LHCN-M2 (cell line): Measurements from ENCODE around the gene SBSN. TPM values are rescaled to one million over a fixed set of nuclear protein-coding genes. Genes with fewer than 3 reads are reported as not detected.
"Not testable (repeated sequence)": the region's sequence is repeated elsewhere in the genome, so short reads cannot be mapped to it uniquely, and the experiment has no call there.

Experiments used
- DNase-seq: peaks from one replicate; pipeline ENCODE4 v3.0.0-alpha.2; 2012; ENCODE audit warnings: low read depth
- total RNA-seq: library from RNA; depleted of rRNA; stranded (reverse); fragments of >200 nt; gene quantifications from 2 replicates; pipeline ENCODE4 v1.2.3, GENCODE V29; 2014; rRNA removed

The SBSN gene
- total RNA-seq, 1 experiment from 2014 or later = not detected

GRCh38 chr19:35476149-35476548, 52.0 kb downstream of the SBSN start:
- DNase-seq = no peak

DNA sequence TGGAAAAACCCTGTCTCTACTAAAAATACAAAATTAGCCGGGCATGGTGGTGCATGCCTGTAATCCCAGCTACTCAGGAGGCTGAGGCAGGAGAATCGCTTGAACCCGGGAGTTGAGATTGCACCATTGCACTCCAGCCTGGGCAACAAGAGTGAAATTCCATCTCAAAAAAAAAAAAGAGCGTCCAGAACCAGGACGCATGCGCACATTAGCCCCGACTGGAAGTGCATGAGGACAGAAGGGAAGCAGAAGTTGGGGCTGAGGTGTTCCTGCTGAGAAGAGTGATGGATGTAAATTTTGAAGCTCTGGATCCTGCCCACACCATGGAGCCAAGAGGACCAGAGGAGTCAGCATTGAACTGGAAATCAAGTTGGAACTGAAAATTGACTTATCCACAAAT, 53.5 kb downstream of the SBSN start:
- not testable (repeated sequence) for DNase-seq

DNA sequence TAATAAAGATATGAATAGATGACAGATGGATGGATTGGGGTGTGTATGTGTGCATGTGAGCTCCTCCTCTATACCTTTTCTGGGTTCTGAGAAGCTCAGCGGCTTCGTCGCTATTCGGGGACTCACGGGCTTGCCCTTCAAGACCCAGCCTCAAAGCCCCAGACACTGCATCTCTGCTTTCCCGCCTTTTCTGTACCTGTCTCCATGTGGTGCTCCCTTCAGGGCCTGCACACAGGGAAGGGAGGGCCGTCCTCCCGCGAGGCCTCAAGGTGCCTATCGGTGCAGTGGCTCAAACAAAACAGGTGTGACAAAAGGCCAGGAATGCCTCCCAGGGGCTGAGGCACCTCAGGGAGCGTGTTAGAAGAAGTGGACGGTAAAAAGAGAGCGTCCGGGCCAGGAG, 54.0 kb downstream of the SBSN start:
- no peak for DNase-seq

Other genes starting within 250 kb of the SBSN start
- gene HAMP, start 245.8 kb downstream of the SBSN start, total RNA-seq = not detected in 2 replicates
- gene MAG, start 236.2 kb downstream of the SBSN start, total RNA-seq = not detected in 2 replicates
- gene CD22, start 199.1 kb downstream of the SBSN start, total RNA-seq = 1.0 and 2.2 TPM in 2 replicates
- not detected in 2 replicates for gene FFAR1, start 180.4 kb downstream of the SBSN start, total RNA-seq
- gene FFAR3, start 169.9 kb downstream of the SBSN start, total RNA-seq = not detected in 2 replicates
- gene GPR42, start 157.2 kb downstream of the SBSN start, total RNA-seq = not detected in 2 replicates
- not detected in 2 replicates for gene FFAR2, start 80.1 kb downstream of the SBSN start, total RNA-seq
- gene KRTDAP, start 37.8 kb downstream of the SBSN start, total RNA-seq = not detected in 2 replicates
- gene DMKN, start 14.7 kb downstream of the SBSN start, total RNA-seq = 0.29 and 1.1 TPM in 2 replicates
- not detected in 2 replicates for gene GAPDHS, start 5.1 kb upstream of the SBSN start, total RNA-seq
- 106 and 114 TPM in 2 replicates for gene TMEM147, start 17.3 kb upstream of the SBSN start, total RNA-seq
- gene ATP4A, start 35.3 kb upstream of the SBSN start, total RNA-seq = not detected in 2 replicates
- gene PMIS2, start 57.9 kb upstream of the SBSN start, total RNA-seq = not detected in 2 replicates
- 17.4 and 21.0 TPM in 2 replicates for gene HAUS5, start 84.4 kb upstream of the SBSN start, total RNA-seq
- gene RBM42, start 100.7 kb upstream of the SBSN start, total RNA-seq = 101 and 103 TPM in 2 replicates
- gene ETV2, start 113.4 kb upstream of the SBSN start, total RNA-seq = 0.46 and 1.5 TPM in 2 replicates
- gene COX6B1, start 120.0 kb upstream of the SBSN start, total RNA-seq = 383 and 482 TPM in 2 replicates
- gene UPK1A, start 138.2 kb upstream of the SBSN start, total RNA-seq = 0.17 TPM in 1 of 2 replicates, not detected in the other
- gene ZBTB32, start 176.2 kb upstream of the SBSN start, total RNA-seq = not detected in 2 replicates
- gene KMT2B, start 189.7 kb upstream of the SBSN start, total RNA-seq = 9.8 and 10.8 TPM in 2 replicates
- 5.1 and 11.7 TPM in 2 replicates for gene IGFLR1, start 214.1 kb upstream of the SBSN start, total RNA-seq
- gene U2AF1L4, start 217.1 kb upstream of the SBSN start, total RNA-seq = 12.2 and 12.4 TPM in 2 replicates
- 35.2 and 35.6 TPM in 2 replicates for gene PSENEN, start 217.3 kb upstream of the SBSN start, total RNA-seq
- 16.9 and 18.7 TPM in 2 replicates for gene LIN37, start 220.3 kb upstream of the SBSN start, total RNA-seq
- gene HSPB6, start 228.7 kb upstream of the SBSN start, total RNA-seq = 0.29 TPM in 1 of 2 replicates, not detected in the other
- gene PROSER3, start 229.9 kb upstream of the SBSN start, total RNA-seq = 7.2 and 8.2 TPM in 2 replicates
- gene ARHGAP33, start 247.3 kb upstream of the SBSN start, total RNA-seq = 6.4 and 6.6 TPM in 2 replicates